MM.1S (cell line): ENCODE data around the gene RNF6.
A peak's percentile ranks its signal among the peaks of the same experiment; 100 is the strongest.

Experiments used
- DNase-seq: peaks from one replicate; pipeline ENCODE4 v3.0.0-alpha.2; 2015
- H2AFZ ChIP-seq: fragments of 300-600 bp; sonication (generic); 2 replicates; pipeline ENCODE4 v1.6.0; 2016; ENCODE audit warnings: antibody characterized with exemption, low read length
- H3F3A ChIP-seq: fragments of 300-600 bp; sonication (generic); 2 replicates; pipeline ENCODE4 v1.6.1; 2016; ENCODE audit warnings: mild to moderate bottlenecking, antibody characterized with exemption, low read length, moderate library complexity, mixed read lengths; ENCODE audit not compliant: insufficient read depth
- H3K27ac ChIP-seq: fragments of 300-600 bp; sonication (generic); 2 replicates; pipeline ENCODE4 v1.5.1; 2016; ENCODE audit warnings: mild to moderate bottlenecking, low read length
- H3K27me3 ChIP-seq: fragments of 300-600 bp; sonication (generic); replicated peaks from 2 replicates; pipeline ENCODE4 v1.6.0; 2016; ENCODE audit warnings: low read length; ENCODE audit not compliant: insufficient read depth
- H3K36me3 ChIP-seq: fragments of 300-600 bp; sonication (generic); replicated peaks from 2 replicates; pipeline ENCODE4 v1.6.1; 2016; ENCODE audit warnings: mild to moderate bottlenecking, low read length, mixed read lengths; ENCODE audit not compliant: insufficient read depth
- H3K4me1 ChIP-seq: fragments of 300-600 bp; sonication (generic); 2 replicates; pipeline ENCODE4 v1.6.1; 2016; ENCODE audit warnings: low read length, mixed read lengths
- H3K4me2 ChIP-seq: fragments of 300-600 bp; sonication (generic); 2 replicates; pipeline ENCODE4 v1.6.0; 2016; ENCODE audit warnings: low read depth, low read length
- H3K4me3 ChIP-seq: fragments of 300-600 bp; sonication (generic); 2 replicates; pipeline ENCODE4 v1.5.1; 2016; ENCODE audit warnings: low read length, mixed read lengths
- H3K79me2 ChIP-seq: fragments of 300-600 bp; sonication (generic); 2 replicates; pipeline ENCODE4 v1.6.1; 2016; ENCODE audit warnings: mixed run types, low read length, mixed read lengths
- H3K9ac ChIP-seq: fragments of 300-600 bp; sonication (generic); 2 replicates; pipeline ENCODE4 v1.6.1; 2016; ENCODE audit warnings: low read length, mixed read lengths
- H3K9me2 ChIP-seq: fragments of 300-600 bp; sonication (generic); replicated peaks from 2 replicates; pipeline ENCODE4 v1.6.1; 2016; ENCODE audit warnings: mild to moderate bottlenecking, low read length, mixed read lengths; ENCODE audit not compliant: insufficient read depth
- H3K9me3 ChIP-seq: fragments of 300-600 bp; sonication (generic); replicated peaks from 2 replicates; pipeline ENCODE4 v1.6.1; 2016; ENCODE audit warnings: mild to moderate bottlenecking, low read length, mixed read lengths; ENCODE audit not compliant: insufficient read depth
- H4K20me1 ChIP-seq: fragments of 300-600 bp; sonication (generic); 2 replicates; pipeline ENCODE4 v1.6.1; 2016; ENCODE audit warnings: mild to moderate bottlenecking, low read length, moderate library complexity, mixed read lengths; ENCODE audit not compliant: insufficient read depth
- CTCF ChIP-seq: fragments of 300-600 bp; sonication (generic); IDR thresholded peaks from 2 replicates; pipeline ENCODE4 v1.5.1; 2016; ENCODE audit warnings: antibody characterized with exemption, low read length, mixed read lengths
- EZH2 ChIP-seq: fragments of 300-600 bp; sonication (generic); optimal IDR thresholded peaks from 2 replicates; pipeline ENCODE3; 2017; ENCODE audit warnings: low read depth, mild to moderate bottlenecking, antibody characterized with exemption, low read length, mixed read lengths
- EZH2phosphoT487 ChIP-seq: fragments of 300-600 bp; sonication (generic); IDR thresholded peaks from 2 replicates; pipeline ENCODE4 v1.6.1; 2018; ENCODE audit warnings: antibody characterized with exemption, low read length

RNF6 gene

GRCh38 chr13:26221721-26222519 is at the start of gene RNF6:
TSS of gene RNF6 (minus strand) at chr13:26222314. CDS start at chr13:26219649, 2,665 bp downstream.
- H2AFZ ChIP-seq, result peak within 1 kb of the TSS; percentile 95
- H3K27me3 ChIP-seq, result no peaks in the 10 kb centered on the region
- H3K27ac ChIP-seq, result peak within 1 kb of the TSS; percentile 82
- H3K4me2 ChIP-seq, result peak within 1 kb of the TSS; percentile 60
- no peaks in the 10 kb centered on the region for H3K9me3 ChIP-seq
- no peaks in the 10 kb centered on the region for H4K20me1 ChIP-seq
- no peaks in the 10 kb centered on the region for H3K4me1 ChIP-seq
- no peak for TF ChIP-seq EZH2
- no peak for TF ChIP-seq EZH2phosphoT487
- no peak for TF ChIP-seq CTCF
- DNase-seq, result peak; percentile 89
- peaks cover 3% of the 10 kb centered on the region; the same call in 1 of the 2 replicates for H3K36me3 ChIP-seq
- H3K4me3 ChIP-seq, result peak within 1 kb of the TSS; percentile 88
- H3K79me2 ChIP-seq, result peaks cover 19% of the 10 kb centered on the region
- H3F3A ChIP-seq, result no peaks in the 10 kb centered on the region
- H3K9me2 ChIP-seq, result no peaks in the 10 kb centered on the region
- peak within 1 kb of the TSS; percentile 96 for H3K9ac ChIP-seq

GRCh38 chr13:26270707-26271106 is 48.6 kb upstream of the RNF6 start:
- H3K79me2 ChIP-seq, result peaks cover 48% of the 10 kb centered on the region
- H4K20me1 ChIP-seq, result no peaks in the 10 kb centered on the region
- H3F3A ChIP-seq, result no peaks in the 10 kb centered on the region
- no peaks in the 10 kb centered on the region for H3K36me3 ChIP-seq
- TF ChIP-seq EZH2phosphoT487 (no peak), CTCF (no peak), EZH2 (no peak)
- H3K9me2 ChIP-seq, result no peaks in the 10 kb centered on the region
- H3K4me3 ChIP-seq, result no peak overlapping the region
- no peak overlapping the region for H3K4me2 ChIP-seq
- no peaks in the 10 kb centered on the region for H3K9me3 ChIP-seq
- no peak overlapping the region for H2AFZ ChIP-seq
- no peak for DNase-seq
- no peak overlapping the region for H3K27ac ChIP-seq
- H3K27me3 ChIP-seq, result no peaks in the 10 kb centered on the region
- H3K9ac ChIP-seq, result no peak overlapping the region
- H3K4me1 ChIP-seq, result no peaks in the 10 kb centered on the region

- no peak overlapping the region for H3K9ac ChIP-seq
- H3K9me2 ChIP-seq, result no peaks in the 10 kb centered on the region
- H3K27me3 ChIP-seq, result no peaks in the 10 kb centered on the region
- H3K27ac ChIP-seq, result no peak overlapping the region
- H3K36me3 ChIP-seq, result no peaks in the 10 kb centered on the region
- H3K4me1 ChIP-seq, result no peaks in the 10 kb centered on the region
- peaks cover 70% of the 10 kb centered on the region for H3K79me2 ChIP-seq
- no peak for DNase-seq
- no peak overlapping the region for H3K4me2 ChIP-seq
- H4K20me1 ChIP-seq, result no peaks in the 10 kb centered on the region
- H3K9me3 ChIP-seq, result no peaks in the 10 kb centered on the region
- TF ChIP-seq EZH2 (no peak), EZH2phosphoT487 (no peak), CTCF (no peak)
- H3K4me3 ChIP-seq, result no peak overlapping the region
- H3F3A ChIP-seq, result no peaks in the 10 kb centered on the region
- H2AFZ ChIP-seq, result no peak overlapping the region
Measured at GRCh38 chr13:26266311-26266710, 44.2 kb upstream of the RNF6 start.
